ENCODE measurements around the gene R3HDM4.

R3HDM4 gene

GRCh38 chr19:876780-877314 lies 36.2 kb downstream of the R3HDM4 start:
- DNase-seq (ENCODE audit: low read depth): no peak
- TF ChIP-seq CTCF (conservative IDR thresholded peaks at IDR 0.05; ENCODE audit: low read depth, low read length): no peak
- no peak overlapping the region for H3K4me3 ChIP-seq (ENCODE audit: low read length)

GRCh38 chr19:876089-876488 lies 36.9 kb downstream of the R3HDM4 start:
- DNase-seq (ENCODE audit: low read depth): no peak
- no peak overlapping the region for H3K4me3 ChIP-seq (ENCODE audit: low read length)
- TF ChIP-seq CTCF (conservative IDR thresholded peaks at IDR 0.05; ENCODE audit: low read depth, low read length): no peak

- no peak for DNase-seq (ENCODE audit: low read depth)
- TF ChIP-seq CTCF (conservative IDR thresholded peaks at IDR 0.05; ENCODE audit: low read depth, low read length): no peak
- H3K4me3 ChIP-seq (ENCODE audit: low read length): no peak overlapping the region
These were observed 37.6 kb downstream of the R3HDM4 start for GRCh38 chr19:875265-875879.

- no peak for TF ChIP-seq CTCF (conservative IDR thresholded peaks at IDR 0.05; ENCODE audit: low read depth, low read length)
- no peak overlapping the region for H3K4me3 ChIP-seq (ENCODE audit: low read length)
- no peak for DNase-seq (ENCODE audit: low read depth)
These were observed 39.4 kb downstream of the R3HDM4 start for GRCh38 chr19:873561-874041.

- no peak overlapping the region for H3K4me3 ChIP-seq (ENCODE audit: low read length)
- no peak for DNase-seq (ENCODE audit: low read depth)
- no peak for TF ChIP-seq CTCF (conservative IDR thresholded peaks at IDR 0.05; ENCODE audit: low read depth, low read length)
These were observed 39.9 kb downstream of the R3HDM4 start for GRCh38 chr19:873084-873483.

GRCh38 chr19:872266-872951 lies 40.6 kb downstream of the R3HDM4 start:
- no peak overlapping the region for H3K4me3 ChIP-seq (ENCODE audit: low read length)
- DNase-seq (ENCODE audit: low read depth): no peak
- no peak for TF ChIP-seq CTCF (conservative IDR thresholded peaks at IDR 0.05; ENCODE audit: low read depth, low read length)

Measured in retinal pigment epithelial cell (primary cell).